Neural cell (in vitro differentiated cells): ENCODE measurements around the gene ABCC3. TPM values are rescaled to one million over a fixed set of nuclear protein-coding genes. Genes with fewer than 3 reads are reported as not detected.

Source experiments
- H2AFZ ChIP-seq: fragments of 200-600, 300-800 bp; sonication (generic), shearing (Covaris generic); 2 replicates; pipeline ENCODE4 v1.6.0; 2014; ENCODE audit warnings: low read depth, mild to moderate bottlenecking, antibody characterized with exemption, low read length, moderate library complexity
- H3F3A ChIP-seq: fragments of 200-600 bp; shearing (Covaris generic); 2 replicates; pipeline ENCODE4 v1.6.1; 2016; ENCODE audit warnings: mild to moderate bottlenecking, moderate library complexity, mixed read lengths, antibody characterized with exemption, low read length; ENCODE audit not compliant: insufficient read depth, poor library complexity, severe bottlenecking
- H3K27ac ChIP-seq: fragments of 200-600, 300-800 bp; sonication (generic), shearing (Covaris generic); 2 replicates; pipeline ENCODE4 v1.5.1; 2014; ENCODE audit warnings: mild to moderate bottlenecking, low read length, moderate library complexity
- H3K27me3 ChIP-seq: fragments of 300-800, 200-600 bp; sonication (generic), shearing (Covaris generic); 2 replicates; pipeline ENCODE4 v1.6.0; 2014; ENCODE audit warnings: mild to moderate bottlenecking, low read depth, low read length, moderate library complexity; ENCODE audit not compliant: insufficient read depth
- H3K36me3 ChIP-seq: fragments of 300-800, 200-600 bp; sonication (generic), shearing (Covaris generic); 2 replicates; pipeline ENCODE4 v1.5.1; 2014; ENCODE audit warnings: mild to moderate bottlenecking, antibody characterized with exemption, low read length, moderate library complexity; ENCODE audit not compliant: insufficient read depth
- H3K4me2 ChIP-seq: fragments of 300-800, 200-600 bp; sonication (generic), shearing (Covaris generic); 2 replicates; pipeline ENCODE4 v1.6.0; 2014; ENCODE audit warnings: mild to moderate bottlenecking, low read length
- H3K4me3 ChIP-seq: fragments of 300-800, 200-600 bp; sonication (generic), shearing (Covaris generic); 2 replicates; pipeline ENCODE4 v1.5.1; 2014; ENCODE audit warnings: mild to moderate bottlenecking, low read length, moderate library complexity
- H3K79me2 ChIP-seq: fragments of 200-600 bp; shearing (Covaris generic); replicated peaks from 2 replicates; pipeline ENCODE4 v1.6.0; 2014; ENCODE audit warnings: mild to moderate bottlenecking, low read length, moderate library complexity; ENCODE audit not compliant: insufficient read depth
- H3K9ac ChIP-seq: fragments of 300-800, 200-600 bp; sonication (generic), shearing (Covaris generic); 2 replicates; pipeline ENCODE4 v1.6.1; 2016; ENCODE audit warnings: mild to moderate bottlenecking, low read length, mixed read lengths
- H3K9me2 ChIP-seq: fragments of 200-600 bp; shearing (Covaris generic); 2 replicates; pipeline ENCODE4 v1.6.1; 2016; ENCODE audit warnings: mild to moderate bottlenecking, low read length, mixed read lengths; ENCODE audit not compliant: insufficient read depth
- H3K9me3 ChIP-seq: fragments of 200-600, 300-800 bp; sonication (generic), shearing (Covaris generic); 2 replicates; pipeline ENCODE4 v1.6.1; 2016; ENCODE audit warnings: mild to moderate bottlenecking, mixed run types, low read length, moderate library complexity, mixed read lengths
- H4K20me1 ChIP-seq: fragments of 200-600 bp; shearing (Covaris generic); 2 replicates; pipeline ENCODE4 v1.6.1; 2016; ENCODE audit warnings: mild to moderate bottlenecking, mixed run types; ENCODE audit not compliant: insufficient read depth
- EP300 ChIP-seq: fragments of 450-650 bp; conservative IDR thresholded peaks from 2 replicates; pipeline ENCODE4 v1.6.1; 2014; ENCODE audit warnings: antibody characterized with exemption, mild to moderate bottlenecking, moderate library complexity; ENCODE audit not compliant: poor library complexity, severe bottlenecking
- EZH2 ChIP-seq: fragments of 200-600, 300-800 bp; shearing (Covaris generic), sonication (generic); IDR thresholded peaks from 2 replicates; pipeline ENCODE4 v1.6.1; 2014; ENCODE audit warnings: antibody characterized with exemption, low read length, borderline replicate concordance, mild to moderate bottlenecking; ENCODE audit not compliant: insufficient read depth, poor library complexity, severe bottlenecking
- MXI1 ChIP-seq: fragments of 450-650 bp; conservative IDR thresholded peaks from 2 replicates; pipeline ENCODE4 v1.6.1; 2014; ENCODE audit warnings: antibody characterized with exemption, mild to moderate bottlenecking; ENCODE audit not compliant: poor library complexity, severe bottlenecking
- POLR2AphosphoS5 ChIP-seq: IDR thresholded peaks from 2 replicates; pipeline ENCODE4 v1.6.1; 2012
- RAD21 ChIP-seq: fragments of 450-650 bp; conservative IDR thresholded peaks from 2 replicates; pipeline ENCODE4 v1.6.1; 2014; ENCODE audit warnings: antibody characterized with exemption, mild to moderate bottlenecking, moderate library complexity
- REST ChIP-seq: IDR thresholded peaks from 2 replicates; pipeline ENCODE4 v1.6.1; 2012; ENCODE audit warnings: borderline replicate concordance
- SMC3 ChIP-seq: fragments of 450-650 bp; conservative IDR thresholded peaks from 2 replicates; pipeline ENCODE4 v1.6.1; 2014; ENCODE audit warnings: antibody characterized with exemption, mild to moderate bottlenecking, moderate library complexity; ENCODE audit not compliant: poor library complexity
- TAF1 ChIP-seq: IDR thresholded peaks from 2 replicates; pipeline ENCODE4 v1.6.1; 2012; ENCODE audit warnings: low read depth
- polyA plus RNA-seq: library from polyadenylated mRNA; depleted of rRNA; stranded (reverse); fragments of >200 nt; gene quantifications from 2 replicates; pipeline ENCODE4 v1.2.3, GENCODE V29; 2014
- small RNA-seq, 3 experiments: library from RNA; depleted of rRNA; stranded (forward); fragments of <200 nt; gene quantifications; one replicate each; pipeline ENCODE3, GENCODE V24; 2012
- TF ChIP-seq, protein P1 (sequence below): fragments of 450-650 bp; IDR thresholded peaks from 2 replicates; pipeline ENCODE4 v1.5.1; 2014; ENCODE audit warnings: antibody characterized with exemption, mild to moderate bottlenecking, moderate library complexity; ENCODE audit not compliant: poor library complexity, severe bottlenecking

ABCC3 gene
- polyA plus RNA-seq, 1 donor from 2014 or later: not detected

- Histone ChIP-seq H3K9me3 (no peaks in the 10 kb centered on the region), H3K4me2 (no peak overlapping the region), H2AFZ (no peak overlapping the region), H3K36me3 (peaks cover 10% of the 10 kb centered on the region), H3K4me3 (no peak overlapping the region), H3K9me2 (no peaks in the 10 kb centered on the region), H3K27me3 (no peaks in the 10 kb centered on the region), H3K9ac (no peak overlapping the region), H3K79me2 (peaks cover 54% of the 10 kb centered on the region), H3F3A (no peaks in the 10 kb centered on the region), H4K20me1 (peaks cover 3% of the 10 kb centered on the region), H3K27ac (no peak overlapping the region)
- TF ChIP-seq, protein P1, sequence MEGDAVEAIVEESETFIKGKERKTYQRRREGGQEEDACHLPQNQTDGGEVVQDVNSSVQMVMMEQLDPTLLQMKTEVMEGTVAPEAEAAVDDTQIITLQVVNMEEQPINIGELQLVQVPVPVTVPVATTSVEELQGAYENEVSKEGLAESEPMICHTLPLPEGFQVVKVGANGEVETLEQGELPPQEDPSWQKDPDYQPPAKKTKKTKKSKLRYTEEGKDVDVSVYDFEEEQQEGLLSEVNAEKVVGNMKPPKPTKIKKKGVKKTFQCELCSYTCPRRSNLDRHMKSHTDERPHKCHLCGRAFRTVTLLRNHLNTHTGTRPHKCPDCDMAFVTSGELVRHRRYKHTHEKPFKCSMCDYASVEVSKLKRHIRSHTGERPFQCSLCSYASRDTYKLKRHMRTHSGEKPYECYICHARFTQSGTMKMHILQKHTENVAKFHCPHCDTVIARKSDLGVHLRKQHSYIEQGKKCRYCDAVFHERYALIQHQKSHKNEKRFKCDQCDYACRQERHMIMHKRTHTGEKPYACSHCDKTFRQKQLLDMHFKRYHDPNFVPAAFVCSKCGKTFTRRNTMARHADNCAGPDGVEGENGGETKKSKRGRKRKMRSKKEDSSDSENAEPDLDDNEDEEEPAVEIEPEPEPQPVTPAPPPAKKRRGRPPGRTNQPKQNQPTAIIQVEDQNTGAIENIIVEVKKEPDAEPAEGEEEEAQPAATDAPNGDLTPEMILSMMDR: no peak
- no peak for TF ChIP-seq MXI1
- no peak for TF ChIP-seq EZH2
- no peak for TF ChIP-seq REST
- TF ChIP-seq SMC3: no peak
- TF ChIP-seq TAF1: no peak
- TF ChIP-seq POLR2AphosphoS5: no peak
- no peak for TF ChIP-seq RAD21
- TF ChIP-seq EP300: no peak
Observed at GRCh38 chr17:50739098-50739497, 104.4 kb downstream of the ABCC3 start.

Small RNA genes within 50 kb of the gene (small RNA-seq; reads per million reads assigned to genes)
- 0 to 1.2 (median 0) reads per million in 3 experiments for gene RF00019

Other genes with a start within 250 kb of the ABCC3 start
- 67.2 and 71.4 TPM in 2 replicates for gene LRRC59, start 237.4 kb upstream of the ABCC3 start, polyA plus RNA-seq
- gene ACSF2, start 208.7 kb upstream of the ABCC3 start, polyA plus RNA-seq: not detected in 2 replicates
- not detected in 2 replicates for gene CHAD, start 166.0 kb upstream of the ABCC3 start, polyA plus RNA-seq
- 61.9 and 73.5 TPM in 2 replicates for gene RSAD1, start 156.0 kb upstream of the ABCC3 start, polyA plus RNA-seq
- gene MYCBPAP, start 126.4 kb upstream of the ABCC3 start, polyA plus RNA-seq: 0.34 and 0.35 TPM in 2 replicates
- not detected in 2 replicates for gene EPN3, start 102.1 kb upstream of the ABCC3 start, polyA plus RNA-seq
- 48.1 and 53.5 TPM in 2 replicates for gene SPATA20, start 87.7 kb upstream of the ABCC3 start, polyA plus RNA-seq
- gene CACNA1G, start 74.2 kb upstream of the ABCC3 start, polyA plus RNA-seq: 10.9 and 11.0 TPM in 2 replicates
- gene ANKRD40, start 73.0 kb downstream of the ABCC3 start, polyA plus RNA-seq: 15.2 and 16.1 TPM in 2 replicates
- 634 and 677 TPM in 2 replicates for gene LUC7L3, start 84.7 kb downstream of the ABCC3 start, polyA plus RNA-seq
- gene ANKRD40CL, start 132.6 kb downstream of the ABCC3 start, polyA plus RNA-seq: not detected in 2 replicates
- not detected in 2 replicates for gene WFIKKN2, start 200.7 kb downstream of the ABCC3 start, polyA plus RNA-seq
- 8.0 and 8.9 TPM in 2 replicates for gene TOB1, start 231.5 kb downstream of the ABCC3 start, polyA plus RNA-seq